T-cell (primary cell): Measurements from ENCODE around the gene DUOXA2. TPM values are rescaled to one million over a fixed set of nuclear protein-coding genes. Genes with fewer than 3 reads are reported as not detected.

Experiments
- ATAC-seq, 4 experiments: fragments of 200-7000 bp in 3 of 4; fragments of 150-1000 bp in 1 of 4; cut with Tn5 transposase; replicated peaks in 1 of 4; 1 replicate in 3 of 4; 2 replicates in 1 of 4; pipeline ENCODE4 v1.10.0; 2021; ENCODE audit warnings: moderate library complexity in 3 of 4, mild to moderate bottlenecking in 2 of 4, moderate number of reproducible peaks in 1 of 4
- CTCF ChIA-PET, 2 donors: fragments of 300-600 bp; sonication (Branson Sonifier 250); formaldehyde crosslinking; loops; one replicate each; lab custom pipeline; 2022; ENCODE audit warnings: antibody characterized with exemption in 2 of 2; lab: Charles Lee
- POLR2A ChIA-PET, 2 donors: fragments of 300-600 bp; sonication (Branson Sonifier 250); formaldehyde crosslinking; loops; one replicate each; lab custom pipeline; 2022; ENCODE audit warnings: antibody characterized with exemption in 2 of 2; lab: Charles Lee
- DNase-seq, 35 experiments: peaks; one replicate each; pipeline versions ENCODE4 v3.0.0 to v3.0.0-alpha.2; 2013 to 2023
- H3K27ac ChIP-seq: one replicate; pipeline ENCODE4 v1.5.1; 2013; ENCODE audit warnings: low read length
- H3K27me3 ChIP-seq, 2 experiments: replicated peaks in 1 of 2; 1 replicate in 1 of 2; 2 replicates in 1 of 2; pipeline versions ENCODE4 v1.6.1 to v1.7.0; 2013; ENCODE audit warnings: low read length in 1 of 2, mixed read lengths in 1 of 2; ENCODE audit not compliant: control insufficient read depth in 2 of 2, insufficient read depth in 2 of 2; ENCODE audit errors: extremely low read depth in 1 of 2
- H3K36me3 ChIP-seq, 2 donors: 1 replicate in 1 of 2; 2 replicates in 1 of 2; pipeline versions ENCODE4 v1.6.1 to v1.7.0; 2013; ENCODE audit warnings: low read length in 1 of 2; ENCODE audit not compliant: control insufficient read depth in 2 of 2, insufficient read depth in 1 of 2; ENCODE audit errors: extremely low read depth in 1 of 2
- H3K4me1 ChIP-seq, 2 experiments: 1 replicate in 1 of 2; 2 replicates in 1 of 2; pipeline versions ENCODE4 v1.6.1 to v1.7.0; 2013; ENCODE audit warnings: low read length in 2 of 2, mixed read lengths in 1 of 2; ENCODE audit not compliant: insufficient read depth in 2 of 2, control insufficient read depth in 1 of 2; ENCODE audit errors: extremely low read depth in 1 of 2
- H3K4me3 ChIP-seq, 2 donors: 1 replicate in 1 of 2; 2 replicates in 1 of 2; pipeline versions ENCODE4 v1.5.1 to v1.7.0; 2013; ENCODE audit warnings: mild to moderate bottlenecking in 2 of 2, low read length in 1 of 2, moderate library complexity in 1 of 2; ENCODE audit not compliant: control insufficient read depth in 1 of 2; ENCODE audit errors: extremely low read depth in 1 of 2
- H3K9me3 ChIP-seq: 2 replicates; pipeline ENCODE4 v1.7.0; 2013
- H3K27ac Mint-ChIP-seq, 2 donors: one replicate each; pipeline ENCODE4 v1.8.0; 2020 to 2021; ENCODE audit warnings: mild to moderate bottlenecking in 2 of 2, mixed read lengths in 2 of 2
- H3K27me3 Mint-ChIP-seq, 2 donors: one replicate each; pipeline ENCODE4 v1.8.0; 2021 to 2022; ENCODE audit warnings: mixed read lengths in 2 of 2
- H3K36me3 Mint-ChIP-seq: one replicate; pipeline ENCODE4 v1.8.0; 2021; ENCODE audit warnings: mixed read lengths
- H3K4me1 Mint-ChIP-seq, 3 donors: one replicate each; pipeline ENCODE4 v1.8.0; 2020 to 2022; ENCODE audit warnings: mixed read lengths in 3 of 3, mild to moderate bottlenecking in 1 of 3
- H3K4me3 Mint-ChIP-seq, 3 donors: one replicate each; pipeline ENCODE4 v1.8.0; 2020 to 2022; ENCODE audit warnings: mild to moderate bottlenecking in 3 of 3, mixed read lengths in 3 of 3, moderate library complexity in 3 of 3
- H3K9me3 Mint-ChIP-seq, 3 donors: one replicate each; pipeline ENCODE4 v1.8.0; 2020 to 2022; ENCODE audit warnings: mixed read lengths in 3 of 3
- WGBS: methylation state at CpG from one replicate; pipeline ENCODE4 v1.1.5; 2013; ENCODE audit warnings: missing lambda C conversion rate; ENCODE audit not compliant: insufficient coverage; 5-methylcytosine and 5-hydroxymethylcytosine counted together
- total RNA-seq, 35 experiments: library from RNA in 6 of 35; stranded (reverse) in 6 of 35; fragments of 120-200 nt in 1 of 35; gene quantifications; one replicate each; pipeline versions ENCODE4 v1.2.1 to v1.2.4 and lab custom pipeline; 2013 to 2026

DUOXA2 gene
- total RNA-seq, 5 donors from 2014 or later (not counting 1 experiment from before 2014, with no cell fraction given) = not detected

- H3K36me3 Mint-ChIP-seq = no peaks in the 10 kb centered on the region
- no peak overlapping the region for H3K27ac Mint-ChIP-seq
- Histone ChIP-seq H3K36me3 (no peaks in the 10 kb centered on the region), H3K9me3 (no peaks in the 10 kb centered on the region), H3K27me3 (peaks cover 9 to 53% of the 10 kb centered on the region in 2 experiments), H3K27ac (no peak overlapping the region), H3K4me1 (peaks cover 0 to 17% of the 10 kb centered on the region in 2 experiments), H3K4me3 (no peak overlapping the region)
- H3K4me3 Mint-ChIP-seq = peak overlapping the region; percentile 56 to 65 (median 60)
- DNase-seq (peak in 3 of 35 experiments; percentile 22 to 39 (median 26)), ATAC-seq (peak in 2 of 4 experiments; percentile 33 to 44)
- POLR2A ChIA-PET = no interaction called here
- CTCF ChIA-PET = interaction anchor here in 1 of 2 donors (0.6 kb wide), 1 partner anchor 64 kb away, joined by 3 read pairs; no protein-coding TSS in a partner anchor
- peaks cover 33 to 46% of the 10 kb centered on the region in 2 donors for H3K27me3 Mint-ChIP-seq
- H3K9me3 Mint-ChIP-seq = no peaks in the 10 kb centered on the region
- 14% methylated on average over 1 of the region's 10 CpGs for WGBS
- peaks cover 11 to 17% (median 17%) of the 10 kb centered on the region in 3 donors for H3K4me1 Mint-ChIP-seq
Measured at GRCh38 chr15:45136378-45136764, 22.2 kb downstream of the DUOXA2 start.

GRCh38 chr15:45137703-45138102 is 23.6 kb downstream of the DUOXA2 start:
- H3K36me3 ChIP-seq = no peaks in the 10 kb centered on the region
- H3K36me3 Mint-ChIP-seq = no peaks in the 10 kb centered on the region
- no peaks in the 10 kb centered on the region for H3K9me3 Mint-ChIP-seq
- peaks cover 11 to 17% (median 17%) of the 10 kb centered on the region in 3 donors for H3K4me1 Mint-ChIP-seq
- H3K4me3 ChIP-seq = no peak overlapping the region
- H3K27ac Mint-ChIP-seq = no peak overlapping the region
- 76% methylated on average over 7 of the region's 8 CpGs for WGBS
- ATAC-seq (no peak), DNase-seq (no peak)
- H3K4me1 ChIP-seq = peaks cover 0 to 17% of the 10 kb centered on the region in 2 experiments
- H3K27me3 Mint-ChIP-seq = peaks cover 21 to 35% of the 10 kb centered on the region in 2 donors
- no peaks in the 10 kb centered on the region for H3K9me3 ChIP-seq
- H3K27me3 ChIP-seq = peaks cover 9 to 51% of the 10 kb centered on the region in 2 experiments
- no peak overlapping the region for H3K27ac ChIP-seq
- POLR2A ChIA-PET = interaction anchor here in 1 of 2 donors (0.6 kb wide), 1 partner anchor 28 kb away, joined by 5 read pairs; no protein-coding TSS in a partner anchor
- CTCF ChIA-PET = interaction anchor here in 1 of 2 donors (0.6 to 0.7 kb wide), 5 partner anchors 25 to 429 kb away, joined by 3 to 7 read pairs (median 5); no protein-coding TSS in a partner anchor
- no peak overlapping the region for H3K4me3 Mint-ChIP-seq

- CTCF ChIA-PET = interaction anchor here in 1 of 2 donors (0.5 to 0.6 kb wide), 2 partner anchors 108 to 149 kb away, joined by 4 to 8 read pairs; no protein-coding TSS in a partner anchor
- no peak for ATAC-seq
- H3K4me1 ChIP-seq = peaks cover 0 to 17% of the 10 kb centered on the region in 2 experiments
Measured at GRCh38 chr15:45138814-45139765, 25.0 kb downstream of the DUOXA2 start.

GRCh38 chr15:45139770-45140169 is 25.6 kb downstream of the DUOXA2 start:
- peaks cover 8 to 11% (median 8%) of the 10 kb centered on the region in 3 donors for H3K4me1 Mint-ChIP-seq
- Histone ChIP-seq H3K27ac (no peak overlapping the region), H3K4me1 (peaks cover 0 to 13% of the 10 kb centered on the region in 2 experiments), H3K27me3 (peaks cover under 1 to 36% of the 10 kb centered on the region in 2 experiments), H3K9me3 (no peaks in the 10 kb centered on the region), H3K4me3 (no peak overlapping the region), H3K36me3 (no peaks in the 10 kb centered on the region)
- CTCF ChIA-PET = interaction anchor here in 1 of 2 donors (0.5 kb wide), 1 partner anchor 107 kb away, joined by 8 read pairs; no protein-coding TSS in a partner anchor
- no peak overlapping the region for H3K4me3 Mint-ChIP-seq
- ATAC-seq (no peak), DNase-seq (no peak)
- H3K27me3 Mint-ChIP-seq = peaks cover 6 to 15% of the 10 kb centered on the region in 2 donors
- POLR2A ChIA-PET = no interaction called here
- no peaks in the 10 kb centered on the region for H3K36me3 Mint-ChIP-seq
- H3K9me3 Mint-ChIP-seq = no peaks in the 10 kb centered on the region
- 100% methylated on average over 4 of the region's 6 CpGs for WGBS
- H3K27ac Mint-ChIP-seq = no peak overlapping the region

More at GRCh38 chr15:45138814-45139765, 25.0 kb downstream of the DUOXA2 start:
- Histone ChIP-seq H3K27ac (no peak overlapping the region), H3K4me3 (no peak overlapping the region), H3K27me3 (peaks cover 5 to 43% of the 10 kb centered on the region in 2 experiments), H3K9me3 (no peaks in the 10 kb centered on the region), H3K36me3 (no peaks in the 10 kb centered on the region)
- Mint-ChIP-seq H3K9me3 (no peaks in the 10 kb centered on the region), H3K27me3 (peaks cover 13 to 22% of the 10 kb centered on the region in 2 donors), H3K36me3 (no peaks in the 10 kb centered on the region), H3K4me1 (peaks cover 11 to 17% (median 15%) of the 10 kb centered on the region in 3 donors), H3K27ac (no peak overlapping the region), H3K4me3 (no peak overlapping the region)
- no peak for DNase-seq
- POLR2A ChIA-PET = no interaction called here
- 96% methylated on average over 7 of the region's 12 CpGs for WGBS

GRCh38 chr15:45140557-45141250 is 26.6 kb downstream of the DUOXA2 start:
- CTCF ChIA-PET = interaction anchor here in 1 of 2 donors (0.5 kb wide), 1 partner anchor 561 kb away, joined by 4 read pairs; no protein-coding TSS in a partner anchor
- DNase-seq (no peak), ATAC-seq (no peak)
- H3K27ac Mint-ChIP-seq = no peak overlapping the region
- Histone ChIP-seq H3K4me1 (peaks cover 0 to 7% of the 10 kb centered on the region in 2 experiments), H3K4me3 (no peak overlapping the region), H3K27me3 (peaks cover 0 to 30% of the 10 kb centered on the region in 2 experiments), H3K9me3 (no peaks in the 10 kb centered on the region), H3K36me3 (no peaks in the 10 kb centered on the region), H3K27ac (no peak overlapping the region)
- peaks cover 6 to 8% (median 6%) of the 10 kb centered on the region in 3 donors for H3K4me1 Mint-ChIP-seq
- no peaks in the 10 kb centered on the region for H3K36me3 Mint-ChIP-seq
- peaks cover 4 to 12% of the 10 kb centered on the region in 2 donors for H3K27me3 Mint-ChIP-seq
- H3K4me3 Mint-ChIP-seq = no peak overlapping the region
- 95% methylated on average over 9 of the region's 10 CpGs for WGBS
- POLR2A ChIA-PET = no interaction called here
- no peaks in the 10 kb centered on the region for H3K9me3 Mint-ChIP-seq
